ENCODE data around the gene SRPK3. TPM values are rescaled to one million over a fixed set of nuclear protein-coding genes. Genes with fewer than 3 reads are reported as not detected.

Gene SRPK3
- total RNA-seq, 1 donor, result 0.54 TPM

GRCh38 chrX:153821066-153821465 lies 40.2 kb downstream of the SRPK3 start:
- H3K4me3 ChIP-seq (ENCODE audit: low read depth, low read length), result no peak overlapping the region
- no peak for TF ChIP-seq CTCF (IDR thresholded peaks at IDR 0.05; ENCODE audit: insufficient read depth, low read length)
- DNase-seq (ENCODE audit: low read depth), result no peak

- H3K4me3 ChIP-seq (ENCODE audit: low read depth, low read length), result no peak overlapping the region
- no peak for TF ChIP-seq CTCF (IDR thresholded peaks at IDR 0.05; ENCODE audit: insufficient read depth, low read length)
- DNase-seq (ENCODE audit: low read depth), result no peak
Observed at GRCh38 chrX:153824348-153824747, 43.5 kb downstream of the SRPK3 start.

- no peak for DNase-seq (ENCODE audit: low read depth)
- H3K4me3 ChIP-seq (ENCODE audit: low read depth, low read length), result no peak overlapping the region
- TF ChIP-seq CTCF (IDR thresholded peaks at IDR 0.05; ENCODE audit: insufficient read depth, low read length), result no peak
Observed at GRCh38 chrX:153825042-153825441, 44.2 kb downstream of the SRPK3 start.

- DNase-seq (ENCODE audit: low read depth), result no peak
- no peak overlapping the region for H3K4me3 ChIP-seq (ENCODE audit: low read depth, low read length)
- no peak for TF ChIP-seq CTCF (IDR thresholded peaks at IDR 0.05; ENCODE audit: insufficient read depth, low read length)
Observed at GRCh38 chrX:153827016-153827415, 46.2 kb downstream of the SRPK3 start.

- no peak overlapping the region for H3K4me3 ChIP-seq (ENCODE audit: low read depth, low read length)
- DNase-seq (ENCODE audit: low read depth), result no peak
- TF ChIP-seq CTCF (IDR thresholded peaks at IDR 0.05; ENCODE audit: insufficient read depth, low read length), result no peak
Observed at GRCh38 chrX:153827903-153828302, 47.1 kb downstream of the SRPK3 start.

- DNase-seq (ENCODE audit: low read depth), result no peak
- no peak overlapping the region for H3K4me3 ChIP-seq (ENCODE audit: low read depth, low read length)
- no peak for TF ChIP-seq CTCF (IDR thresholded peaks at IDR 0.05; ENCODE audit: insufficient read depth, low read length)
Observed at GRCh38 chrX:153828308-153828707, 47.5 kb downstream of the SRPK3 start.
